ENCODE data around the gene FHOD3.
"Not testable (repeated sequence)": the region's sequence is repeated elsewhere in the genome, so short reads cannot be mapped to it uniquely, and the experiment has no call there.

FHOD3 gene

DNA sequence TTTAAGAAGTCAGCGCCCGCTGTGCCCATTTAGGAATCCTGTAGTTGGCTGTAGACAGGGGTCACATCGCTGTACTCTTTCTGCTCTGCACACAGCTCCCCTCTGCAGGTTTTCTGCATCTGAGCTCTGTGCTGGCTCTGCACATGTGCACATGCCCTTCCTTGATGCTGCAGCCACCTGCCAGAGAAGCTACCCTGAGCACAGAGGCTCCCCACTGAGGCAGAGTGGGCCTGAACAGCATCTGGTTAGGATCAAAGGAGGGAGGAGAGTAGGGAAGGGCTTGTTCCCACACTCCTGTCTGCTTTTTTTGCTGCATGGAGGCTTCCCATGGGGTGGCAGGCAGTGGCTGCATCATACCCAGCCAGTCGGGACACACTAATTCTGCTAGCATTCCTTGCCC, 238.9 kb downstream of the FHOD3 start:
- FAIRE-seq (no peak), DNase-seq (ENCODE audit: insufficient read length, low spot score) (no peak)
- TF ChIP-seq TAF1 (IDR thresholded peaks at IDR 0.05; ENCODE audit: low read depth, low read length) (no peak), POLR2A (IDR thresholded peaks at IDR 0.05; ENCODE audit: low read depth, low read length) (no peak), POU2F2 (IDR thresholded peaks at IDR 0.05; ENCODE audit: low read depth, low read length) (no peak), PAX5 (IDR thresholded peaks at IDR 0.05; ENCODE audit: insufficient read depth, low read length, severe bottlenecking) (no peak), SPI1 (IDR thresholded peaks at IDR 0.05; ENCODE audit: low read depth, low read length) (no peak), POLR2AphosphoS5 (IDR thresholded peaks at IDR 0.05; ENCODE audit: low read depth, low read length) (no peak)

DNA sequence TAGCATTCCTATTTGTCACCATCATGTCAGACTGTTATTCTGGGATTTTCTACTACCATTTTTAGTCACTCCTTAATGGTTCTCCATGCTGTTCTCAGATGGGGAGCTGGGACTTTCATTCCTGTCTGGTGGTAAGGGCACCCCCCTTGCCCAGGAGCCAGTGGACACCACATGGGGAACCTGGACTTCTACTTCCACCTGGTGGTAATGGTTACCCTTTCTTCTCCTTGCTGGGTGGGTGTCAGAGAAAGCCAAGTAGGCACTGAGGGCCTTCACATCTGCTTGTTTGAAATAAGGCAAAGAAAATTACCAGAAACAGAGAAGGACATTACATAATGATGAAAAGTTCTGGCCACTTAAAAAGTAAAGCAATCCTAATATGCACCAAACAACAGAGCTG, 239.8 kb downstream of the FHOD3 start:
- no peak for FAIRE-seq
- no peak for TF ChIP-seq SPI1 (IDR thresholded peaks at IDR 0.05; ENCODE audit: low read depth, low read length)
- TF ChIP-seq TAF1 (IDR thresholded peaks at IDR 0.05; ENCODE audit: low read depth, low read length), result no peak
- TF ChIP-seq POLR2A (IDR thresholded peaks at IDR 0.05; ENCODE audit: low read depth, low read length), result no peak
- TF ChIP-seq PAX5 (IDR thresholded peaks at IDR 0.05; ENCODE audit: insufficient read depth, low read length, severe bottlenecking), result no peak
- TF ChIP-seq POU2F2 (IDR thresholded peaks at IDR 0.05; ENCODE audit: low read depth, low read length), result no peak
- no peak for TF ChIP-seq POLR2AphosphoS5 (IDR thresholded peaks at IDR 0.05; ENCODE audit: low read depth, low read length)
- no peak for DNase-seq (ENCODE audit: insufficient read length, low spot score)

DNA sequence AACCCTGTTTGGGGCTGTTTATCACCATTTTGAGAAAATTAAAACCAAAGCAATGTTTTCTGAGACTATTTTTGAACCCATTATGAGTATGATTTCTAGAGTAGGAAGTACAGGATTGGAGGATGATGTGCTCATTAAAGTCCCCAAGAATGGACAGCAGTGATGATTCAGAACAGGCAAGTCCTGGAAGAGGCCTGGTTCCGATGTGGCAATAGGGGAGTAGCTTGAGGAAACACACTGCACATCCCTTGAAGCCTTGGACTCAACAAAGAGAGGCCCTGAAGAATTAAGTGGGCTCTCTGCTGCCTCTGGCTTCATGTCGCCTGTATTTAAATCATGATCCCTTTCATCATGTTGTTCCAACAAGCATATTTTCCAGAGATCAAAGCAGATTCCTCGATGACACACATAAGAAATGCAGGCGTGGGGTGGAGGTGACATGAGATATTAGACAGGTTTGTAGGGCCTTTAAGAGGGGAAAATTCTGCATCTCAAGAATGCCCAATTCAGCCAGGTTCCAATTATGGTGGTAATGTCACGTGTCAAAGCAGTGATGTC, 242.2 kb downstream of the FHOD3 start:
- DNase-seq (ENCODE audit: insufficient read length, low spot score) (no peak), FAIRE-seq (no peak)
- TF ChIP-seq POLR2A (IDR thresholded peaks at IDR 0.05; ENCODE audit: low read depth, low read length) (no peak), PAX5 (IDR thresholded peaks at IDR 0.05; ENCODE audit: insufficient read depth, low read length, severe bottlenecking) (no peak), SPI1 (IDR thresholded peaks at IDR 0.05; ENCODE audit: low read depth, low read length) (no peak)

DNA sequence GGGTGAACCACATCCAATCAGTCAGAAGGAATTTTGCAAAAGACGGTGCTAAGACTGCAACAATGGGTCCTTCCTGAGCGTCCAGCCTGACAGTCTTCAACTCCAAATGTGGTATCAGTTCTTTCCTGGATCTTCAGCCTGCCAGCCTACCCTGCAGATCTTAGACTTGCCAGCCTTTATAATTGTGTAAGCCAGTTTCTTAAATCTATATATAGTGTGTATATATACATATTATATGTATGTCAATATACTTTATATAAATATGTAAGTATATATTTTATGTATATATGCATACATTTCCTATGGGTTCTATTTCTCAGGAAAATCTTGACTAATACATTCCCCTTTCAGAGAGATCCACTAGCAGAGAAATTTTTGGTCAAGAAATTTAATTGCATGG, 245.5 kb downstream of the FHOD3 start:
- FAIRE-seq, result no peak
- TF ChIP-seq TAF1 (IDR thresholded peaks at IDR 0.05; ENCODE audit: low read depth, low read length) (no peak), PAX5 (IDR thresholded peaks at IDR 0.05; ENCODE audit: insufficient read depth, low read length, severe bottlenecking) (no peak), POU2F2 (IDR thresholded peaks at IDR 0.05; ENCODE audit: low read depth, low read length) (no peak), POLR2A (IDR thresholded peaks at IDR 0.05; ENCODE audit: low read depth, low read length) (no peak), POLR2AphosphoS5 (IDR thresholded peaks at IDR 0.05; ENCODE audit: low read depth, low read length) (no peak), SPI1 (IDR thresholded peaks at IDR 0.05; ENCODE audit: low read depth, low read length) (no peak)

DNA sequence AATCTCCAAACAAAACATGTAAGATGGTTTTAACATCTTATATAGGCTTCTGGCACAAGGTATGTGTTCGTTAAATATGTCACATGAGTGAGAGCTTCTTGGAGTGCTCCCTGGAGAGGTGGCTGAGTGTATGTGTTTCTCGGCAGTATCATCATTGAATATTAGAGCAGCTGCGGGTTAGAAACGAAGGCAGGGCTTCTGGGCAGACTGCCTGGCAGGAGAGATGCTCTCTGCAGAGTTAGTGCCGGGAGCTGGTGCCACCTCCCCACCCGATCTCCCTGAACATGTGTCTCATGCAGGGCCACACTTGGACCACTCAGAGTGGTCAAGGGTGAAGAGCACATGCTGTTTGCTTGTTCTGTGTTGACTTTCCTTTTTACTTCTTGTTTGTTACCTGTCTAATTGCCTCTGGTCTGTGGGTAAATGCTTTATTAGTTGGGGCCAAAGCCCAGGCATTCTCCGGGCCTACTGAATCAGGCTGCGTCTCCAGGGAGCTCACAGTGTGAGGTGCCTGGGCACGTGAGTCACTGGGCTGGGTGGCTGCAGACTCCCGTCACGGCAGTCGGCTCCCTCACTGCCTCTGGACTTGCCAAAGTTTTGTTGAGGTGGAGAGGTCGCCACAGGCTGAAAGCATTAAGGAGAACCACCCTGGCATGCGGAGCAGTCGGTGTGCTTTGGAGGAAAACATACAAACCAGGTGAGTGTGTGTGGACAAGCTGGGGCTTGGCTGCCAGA, 246.6 kb downstream of the FHOD3 start:
- TF ChIP-seq POU2F2 (IDR thresholded peaks at IDR 0.05; ENCODE audit: low read depth, low read length) (no peak), TAF1 (IDR thresholded peaks at IDR 0.05; ENCODE audit: low read depth, low read length) (no peak), PAX5 (IDR thresholded peaks at IDR 0.05; ENCODE audit: insufficient read depth, low read length, severe bottlenecking) (no peak), POLR2AphosphoS5 (IDR thresholded peaks at IDR 0.05; ENCODE audit: low read depth, low read length) (no peak), SPI1 (IDR thresholded peaks at IDR 0.05; ENCODE audit: low read depth, low read length) (no peak), POLR2A (IDR thresholded peaks at IDR 0.05; ENCODE audit: low read depth, low read length) (no peak)
- DNase-seq (ENCODE audit: insufficient read length, low spot score), result no peak
- FAIRE-seq, result no peak

More for the DNA sequence above, 245.5 kb downstream of the FHOD3 start:
- DNase-seq (ENCODE audit: insufficient read length, low spot score), result no peak

DNA sequence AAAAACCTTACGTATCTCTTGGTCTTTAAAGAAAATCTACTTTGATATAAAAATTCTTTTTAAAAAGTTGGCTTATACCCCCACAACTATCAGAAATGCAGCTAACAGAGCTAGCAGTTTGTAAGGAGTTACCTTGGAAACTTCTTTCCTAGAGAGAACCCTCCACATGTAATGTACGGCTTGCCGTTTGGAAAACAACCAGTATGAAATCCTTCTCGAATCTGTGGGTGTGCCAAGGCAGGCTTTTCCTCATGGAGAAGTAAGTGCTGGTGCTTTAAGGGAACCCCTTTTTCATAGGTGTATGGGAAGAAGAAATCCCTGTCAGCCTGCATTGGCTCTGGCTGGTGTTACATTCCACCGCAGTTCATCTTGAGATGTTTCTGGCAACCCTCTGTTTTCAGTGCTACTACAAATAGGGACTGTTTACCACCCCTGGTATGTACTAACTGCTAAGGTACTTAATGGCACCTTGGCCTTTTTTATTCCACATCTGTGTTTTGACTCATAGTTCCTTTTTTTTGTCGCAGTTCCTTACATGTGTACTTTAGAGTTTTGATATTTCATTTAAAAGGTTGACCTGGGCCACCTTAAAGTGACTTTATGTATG, 248.4 kb downstream of the FHOD3 start:
- no peak for DNase-seq (ENCODE audit: insufficient read length, low spot score)
- FAIRE-seq, result no peak
- TF ChIP-seq POLR2A (IDR thresholded peaks at IDR 0.05; ENCODE audit: low read depth, low read length) (no peak), POU2F2 (IDR thresholded peaks at IDR 0.05; ENCODE audit: low read depth, low read length) (no peak), TAF1 (IDR thresholded peaks at IDR 0.05; ENCODE audit: low read depth, low read length) (no peak), PAX5 (IDR thresholded peaks at IDR 0.05; ENCODE audit: insufficient read depth, low read length, severe bottlenecking) (no peak), SPI1 (IDR thresholded peaks at IDR 0.05; ENCODE audit: low read depth, low read length) (no peak), POLR2AphosphoS5 (IDR thresholded peaks at IDR 0.05; ENCODE audit: low read depth, low read length) (no peak)

DNA sequence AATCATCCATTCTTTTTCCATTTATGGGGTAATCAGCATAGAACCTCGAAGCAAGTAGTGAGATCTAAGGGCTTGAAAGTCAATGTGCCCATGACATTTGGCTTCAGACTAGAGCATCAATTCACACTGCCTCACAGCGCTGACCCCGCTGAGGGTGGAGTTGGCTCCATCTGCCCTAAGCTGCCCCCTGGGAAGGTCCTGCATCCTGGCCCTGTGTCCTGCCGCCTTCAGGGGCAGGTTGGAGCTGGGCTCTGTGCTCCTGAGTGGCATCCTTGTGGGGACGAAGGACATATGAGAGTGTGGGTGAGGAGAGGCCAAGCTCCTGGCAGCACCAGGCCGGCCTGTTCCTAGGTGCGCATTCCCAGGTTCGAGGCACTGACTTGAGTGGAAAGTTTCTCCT, 249.4 kb downstream of the FHOD3 start:
- no peak for FAIRE-seq
- TF ChIP-seq TAF1 (IDR thresholded peaks at IDR 0.05; ENCODE audit: low read depth, low read length), result no peak
- TF ChIP-seq POU2F2 (IDR thresholded peaks at IDR 0.05; ENCODE audit: low read depth, low read length), result no peak
- TF ChIP-seq POLR2A (IDR thresholded peaks at IDR 0.05; ENCODE audit: low read depth, low read length), result no peak
- TF ChIP-seq SPI1 (IDR thresholded peaks at IDR 0.05; ENCODE audit: low read depth, low read length), result no peak
- no peak for TF ChIP-seq POLR2AphosphoS5 (IDR thresholded peaks at IDR 0.05; ENCODE audit: low read depth, low read length)
- TF ChIP-seq PAX5 (IDR thresholded peaks at IDR 0.05; ENCODE audit: insufficient read depth, low read length, severe bottlenecking), result no peak
- DNase-seq (ENCODE audit: insufficient read length, low spot score), result no peak

DNA sequence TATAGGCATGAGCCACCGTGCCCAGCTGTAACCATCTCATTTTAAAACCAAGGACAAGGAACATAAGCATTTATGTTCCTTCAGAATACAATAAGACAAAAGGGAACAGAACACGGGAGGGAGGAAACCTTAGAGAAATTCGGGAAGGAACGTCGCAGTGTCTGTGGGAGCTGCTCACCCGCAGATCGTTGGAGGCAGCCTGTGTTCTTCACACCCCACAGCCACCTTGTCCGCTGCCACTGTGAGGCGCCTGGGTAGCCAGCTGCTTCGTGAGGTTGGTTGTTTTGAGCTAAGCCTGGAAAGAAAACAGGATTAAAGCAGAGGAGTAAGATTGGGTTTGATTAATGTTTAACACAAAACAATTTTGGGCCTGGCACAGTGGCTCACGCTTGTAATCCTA, 250.0 kb downstream of the FHOD3 start:
- TF ChIP-seq SPI1 (IDR thresholded peaks at IDR 0.05; ENCODE audit: low read depth, low read length), result no peak
- TF ChIP-seq POLR2A (IDR thresholded peaks at IDR 0.05; ENCODE audit: low read depth, low read length), result no peak
- TF ChIP-seq POU2F2 (IDR thresholded peaks at IDR 0.05; ENCODE audit: low read depth, low read length), result no peak
- no peak for TF ChIP-seq POLR2AphosphoS5 (IDR thresholded peaks at IDR 0.05; ENCODE audit: low read depth, low read length)
- TF ChIP-seq TAF1 (IDR thresholded peaks at IDR 0.05; ENCODE audit: low read depth, low read length), result no peak
- FAIRE-seq, result no peak
- DNase-seq (ENCODE audit: insufficient read length, low spot score), result no peak

DNA sequence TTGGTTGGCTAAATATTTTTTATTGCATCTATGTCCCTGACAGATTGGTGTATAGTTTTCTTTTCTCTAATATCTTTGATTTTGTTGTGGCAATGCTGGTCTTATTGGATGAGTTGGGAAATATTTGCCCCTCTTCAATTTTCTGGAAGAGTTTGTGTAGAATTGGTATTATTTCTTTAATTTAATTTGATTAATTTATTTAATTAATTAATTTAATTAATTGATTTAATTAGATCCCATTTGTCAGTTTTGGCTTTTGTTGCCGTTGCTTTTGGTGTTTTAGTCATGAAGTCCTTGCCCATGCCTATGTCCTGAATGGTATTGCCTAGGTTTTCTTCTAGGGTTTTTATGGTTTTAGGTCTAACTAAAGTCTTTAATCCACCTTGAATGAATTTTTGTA, 253.8 kb downstream of the FHOD3 start:
- not testable (repeated sequence) for DNase-seq (ENCODE audit: insufficient read length, low spot score); FAIRE-seq

DNA sequence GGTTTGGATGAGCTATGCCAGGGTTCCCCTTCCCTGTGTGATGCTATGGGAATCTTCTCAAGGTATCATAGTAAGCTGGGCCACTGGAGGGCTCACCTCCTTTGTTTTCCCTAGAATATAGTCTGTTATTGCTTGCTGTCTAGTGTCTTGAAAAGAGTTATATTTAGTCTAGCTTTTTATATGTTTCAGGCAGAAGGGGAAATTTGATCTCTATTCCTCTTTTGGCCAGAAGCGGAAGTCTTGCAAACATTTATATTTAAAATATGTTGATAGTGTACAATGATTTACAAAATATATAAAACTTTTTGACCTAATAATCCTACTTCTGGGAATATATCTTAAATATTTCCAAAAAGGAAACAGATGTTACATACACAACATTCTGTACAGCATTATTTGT, 260.7 kb downstream of the FHOD3 start:
- no peak for DNase-seq (ENCODE audit: insufficient read length, low spot score)
- FAIRE-seq, result no peak
- no peak for TF ChIP-seq POLR2AphosphoS5 (IDR thresholded peaks at IDR 0.05; ENCODE audit: low read depth, low read length)
- TF ChIP-seq PAX5 (IDR thresholded peaks at IDR 0.05; ENCODE audit: insufficient read depth, low read length, severe bottlenecking), result no peak
- TF ChIP-seq TAF1 (IDR thresholded peaks at IDR 0.05; ENCODE audit: low read depth, low read length), result no peak
- no peak for TF ChIP-seq POU2F2 (IDR thresholded peaks at IDR 0.05; ENCODE audit: low read depth, low read length)
- no peak for TF ChIP-seq POLR2A (IDR thresholded peaks at IDR 0.05; ENCODE audit: low read depth, low read length)
- no peak for TF ChIP-seq SPI1 (IDR thresholded peaks at IDR 0.05; ENCODE audit: low read depth, low read length)

Data from GM12891 (cell line).